B cell (primary cell): Measurements from ENCODE around the gene APCDD1.

Experiments
- CTCF ChIP-seq: fragments of 200-600 bp; IDR thresholded peaks from one replicate; pipeline ENCODE4 v1.8.0; 2022; ENCODE audit warnings: antibody characterized with exemption, mild to moderate bottlenecking
- EZH2 ChIP-seq: IDR thresholded peaks from 2 replicates; pipeline ENCODE4 v1.6.1; 2012; ENCODE audit warnings: borderline replicate concordance, low read depth, mild to moderate bottlenecking, moderate library complexity, low read length; ENCODE audit not compliant: insufficient read depth, poor library complexity, severe bottlenecking

- TF ChIP-seq CTCF = no peak
- no peak for TF ChIP-seq EZH2
Observed at GRCh38 chr18:10417664-10418063, 36.8 kb upstream of the APCDD1 start.
